ENCODE measurements around the gene RAB3A.

RAB3A gene

DNA sequence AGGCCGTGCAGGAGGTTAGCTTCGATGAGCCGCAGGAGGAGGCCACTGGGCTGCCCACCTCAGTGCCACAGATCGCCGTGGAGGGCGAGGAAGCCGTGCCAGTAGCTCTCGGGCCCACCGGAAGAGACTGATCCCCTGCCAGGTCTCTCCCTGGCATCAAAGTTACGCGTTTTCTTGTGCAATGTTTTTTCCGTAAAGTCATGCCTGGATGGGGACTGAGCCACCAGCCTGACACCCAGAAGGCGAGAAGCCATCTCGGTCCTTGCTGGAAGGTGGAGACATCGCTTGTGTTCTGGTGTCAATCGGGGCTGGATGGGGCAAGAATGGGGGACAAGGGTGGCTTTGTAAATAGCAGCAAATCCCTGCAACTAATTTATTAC is 54.3 kb downstream of the RAB3A start:
- no peak for DNase-seq (ENCODE audit: low spot score)

DNA sequence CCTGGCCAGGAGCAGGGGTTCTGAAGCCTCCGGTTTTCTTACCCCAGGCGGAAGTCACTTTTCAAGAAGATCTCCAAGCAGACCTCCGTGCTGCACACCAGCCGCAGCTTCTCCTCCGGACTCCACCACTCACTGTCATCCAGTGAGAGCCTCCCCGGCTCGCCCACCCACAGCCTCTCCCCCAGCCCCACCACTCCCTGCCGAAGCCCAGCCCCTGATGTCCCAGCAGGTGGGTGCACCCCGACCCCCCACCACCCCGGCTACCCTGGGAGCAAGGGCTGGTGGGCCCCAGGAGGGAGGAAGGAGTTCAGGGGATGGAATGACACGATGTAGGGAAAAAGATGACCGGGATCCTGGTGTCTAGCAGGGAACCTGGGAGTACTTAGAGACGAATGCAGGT is 56.4 kb downstream of the RAB3A start:
- no peak for DNase-seq (ENCODE audit: low spot score)

All from cerebellar cortex (tissue), 1 donor.